HepG2 (cell line): ENCODE data around the gene CBX2. TPM values are rescaled to one million over a fixed set of nuclear protein-coding genes. Genes with fewer than 3 reads are reported as not detected.

ENCODE experiments used
- AFF4 ChIP-seq: sonication (generic); formaldehyde crosslinking; IDR thresholded peaks from 2 replicates; pipeline ENCODE4 v1.4.0; 2020; ENCODE audit warnings: missing genetic modification reagents
- AKAP8 ChIP-seq: sonication (generic); formaldehyde crosslinking; IDR thresholded peaks from 2 replicates; pipeline ENCODE4 v1.5.1; 2020; ENCODE audit warnings: mild to moderate bottlenecking, missing genetic modification reagents
- ATF2 ChIP-seq: sonication (generic); formaldehyde crosslinking; IDR thresholded peaks from 2 replicates; pipeline ENCODE4 v1.4.0; 2020; ENCODE audit warnings: missing genetic modification reagents
- CEBPZ ChIP-seq: IDR thresholded peaks from 2 replicates; pipeline ENCODE4 v1.6.1; 2012; ENCODE audit warnings: low read length, improper control_type of control experiment
- ERF ChIP-seq: IDR thresholded peaks from 2 replicates; pipeline ENCODE4 v1.6.1; 2018; ENCODE audit warnings: missing biosample characterization, missing genetic modification reagents
- KAT2B ChIP-seq: fragments of 150-350 bp; IDR thresholded peaks from 2 replicates; pipeline ENCODE4 v1.6.1; 2014; ENCODE audit warnings: low read depth, low read length, borderline replicate concordance
- RXRB ChIP-seq: IDR thresholded peaks from 2 replicates; pipeline ENCODE4 v1.6.1; 2016; ENCODE audit warnings: borderline replicate concordance, missing genetic modification reagents, missing compliant biosample characterization
- TEAD2 ChIP-seq: sonication (generic); formaldehyde crosslinking; IDR thresholded peaks from 2 replicates; pipeline ENCODE4 v1.9.0; 2021; ENCODE audit warnings: missing genetic modification reagents
- YEATS4 ChIP-seq: sonication (generic); formaldehyde crosslinking; IDR thresholded peaks from 2 replicates; pipeline ENCODE4 v1.4.0; 2020; ENCODE audit warnings: missing genetic modification reagents, borderline replicate concordance
- ZFP36L2 ChIP-seq: sonication (generic); formaldehyde crosslinking; IDR thresholded peaks from 2 replicates; pipeline ENCODE4 v1.4.0; 2020; ENCODE audit warnings: missing genetic modification reagents
- ZHX2 ChIP-seq, 2 experiments: sonication (generic) in 1 of 2; formaldehyde crosslinking in 1 of 2; IDR thresholded peaks; 2 replicates each; pipeline versions ENCODE4 v1.6.1 to v1.9.0; 2014 to 2022; ENCODE audit warnings: antibody characterized with exemption in 1 of 2, borderline replicate concordance in 1 of 2, inconsistent platforms in 1 of 2, low read depth in 1 of 2, missing genetic modification reagents in 1 of 2
- ZNF30 ChIP-seq: sonication (generic); formaldehyde crosslinking; IDR thresholded peaks from 2 replicates; pipeline ENCODE4 v1.5.0; 2020; ENCODE audit warnings: mild to moderate bottlenecking, missing genetic modification reagents
- ZNF616 ChIP-seq: sonication (generic); formaldehyde crosslinking; IDR thresholded peaks from 2 replicates; pipeline ENCODE4 v1.5.0; 2020; ENCODE audit warnings: low read depth, mild to moderate bottlenecking, missing genetic modification reagents
- polyA plus RNA-seq, 8 experiments: library from polyadenylated mRNA; depleted of rRNA in 3 of 8; stranded (reverse) in 7 of 8; unstranded in 1 of 8; fragments of >200 nt; fragmentation: Illumina TruSeq in 4 of 8; extraction: Trizol in 4 of 8; gene quantifications; 2 replicates each; pipeline versions ENCODE4 v1.2.1 to v1.2.3, GENCODE V29; 2011 to 2016; ENCODE audit warnings: low read depth in 4 of 8, missing spikeins in 1 of 8, mixed read lengths in 1 of 8; ENCODE audit not compliant: insufficient read depth in 1 of 8
- total RNA-seq, 5 experiments: library from RNA; depleted of rRNA; stranded (reverse); fragments of >200 nt; fragmentation: Illumina TruSeq; extraction: Trizol; gene quantifications; 2 replicates each; pipeline ENCODE4 v1.2.3, GENCODE V29; 2016; ENCODE audit warnings: low read depth in 1 of 5

Gene CBX2
- total and polyA plus RNA-seq, 2 of the 13 experiments (the other 11 are each of a cell fraction or from before 2014, with no cell fraction given) = 14.5 to 31.1 TPM

- peak; percentile 45; the same call in 1 of the 2 replicates for TF ChIP-seq ZNF616 (CRISPR knock-in tag)
- peak; percentile 82 for TF ChIP-seq ERF (CRISPR knock-in tag)
- TF ChIP-seq RXRB = peak; percentile 66
- 0 out of 2 replicates have a peak, but pooled peaks have one; percentile 37 for TF ChIP-seq AKAP8
- no peak for TF ChIP-seq KAT2B
- TF ChIP-seq AFF4 (CRISPR knock-in tag) = 0 out of 2 replicates have a peak, but pooled peaks have one; percentile 40
- TF ChIP-seq YEATS4 (CRISPR knock-in tag) = peak; percentile 63
- TF ChIP-seq ATF2 (CRISPR knock-in tag) = peak; percentile 53; the same call in 1 of the 2 replicates
- TF ChIP-seq ZNF30 (CRISPR knock-in tag) = 0 out of 2 replicates have a peak, but pooled peaks have one; percentile 76
- TF ChIP-seq TEAD2 (CRISPR knock-in tag) = no peak
- no peak for TF ChIP-seq ZHX2 (IDR thresholded peaks at IDR 0.05; ENCODE audit: low read depth)
- no peak for TF ChIP-seq ZHX2 (CRISPR knock-in tag; IDR thresholded peaks at IDR 0.05; ENCODE audit: borderline replicate concordance)
- TF ChIP-seq CEBPZ = no peak
- TF ChIP-seq ZFP36L2 = no peak
These were observed 33.3 kb downstream of the CBX2 start (continued) for GRCh38 chr17:79811011-79811867.
